ENCODE data around the gene OLFM3. TPM values are rescaled to one million over a fixed set of nuclear protein-coding genes. Genes with fewer than 3 reads are reported as not detected.

OLFM3 gene
- total RNA-seq, 2 experiments from 2014 or later, result not detected

- POLR2A ChIA-PET, result no interaction called here
- intact Hi-C loops (cut with DNase I, micrococcal nuclease), result no loop called here
- H3K36me3 Mint-ChIP-seq (ENCODE audit: low read depth), result no peaks in the 10 kb centered on the region
These were observed 54.1 kb downstream of the OLFM3 start for GRCh38 chr1:101942516-101943193.

GRCh38 chr1:101938681-101939080 lies 58.0 kb downstream of the OLFM3 start:
- no peak overlapping the region for H3K4me3 Mint-ChIP-seq
- no peak overlapping the region for H3K27ac Mint-ChIP-seq
- ChIA-PET CTCF (no interaction called here), POLR2A (no interaction called here)
- no peak for DNase-seq
- ATAC-seq, result no peak
- peaks cover 1% of the 10 kb centered on the region for H3K9me3 Mint-ChIP-seq (ENCODE audit: low read depth)
- no peaks in the 10 kb centered on the region for H3K27me3 Mint-ChIP-seq
- H3K36me3 Mint-ChIP-seq (ENCODE audit: low read depth), result no peaks in the 10 kb centered on the region
- H3K4me1 Mint-ChIP-seq, result no peaks in the 10 kb centered on the region
- intact Hi-C loops (cut with DNase I, micrococcal nuclease), result no loop called here

More at GRCh38 chr1:101942516-101943193, 54.1 kb downstream of the OLFM3 start:
- Mint-ChIP-seq H3K4me3 (no peak overlapping the region), H3K27me3 (no peaks in the 10 kb centered on the region), H3K4me1 (no peaks in the 10 kb centered on the region), H3K27ac (no peak overlapping the region), H3K9me3 (ENCODE audit: low read depth) (no peaks in the 10 kb centered on the region)
- DNase-seq (no peak), ATAC-seq (no peak)
- CTCF ChIA-PET, result no interaction called here

GRCh38 chr1:101929343-101929742 lies 67.4 kb downstream of the OLFM3 start:
- Mint-ChIP-seq H3K4me3 (no peak overlapping the region), H3K36me3 (ENCODE audit: low read depth) (no peaks in the 10 kb centered on the region), H3K27me3 (peaks cover 3% of the 10 kb centered on the region), H3K27ac (no peak overlapping the region), H3K4me1 (no peaks in the 10 kb centered on the region), H3K9me3 (ENCODE audit: low read depth) (peaks cover 2% of the 10 kb centered on the region)
- ChIA-PET POLR2A (no interaction called here), CTCF (no interaction called here)
- DNase-seq (no peak), ATAC-seq (no peak)
- intact Hi-C loops (cut with DNase I, micrococcal nuclease), result no loop called here

GRCh38 chr1:101928829-101929228 lies 67.9 kb downstream of the OLFM3 start:
- Mint-ChIP-seq H3K4me1 (no peaks in the 10 kb centered on the region), H3K27me3 (peaks cover 3% of the 10 kb centered on the region), H3K36me3 (ENCODE audit: low read depth) (no peaks in the 10 kb centered on the region), H3K27ac (no peak overlapping the region), H3K9me3 (ENCODE audit: low read depth) (peaks cover 2% of the 10 kb centered on the region), H3K4me3 (no peak overlapping the region)
- CTCF ChIA-PET, result no interaction called here
- intact Hi-C loops (cut with DNase I, micrococcal nuclease), result no loop called here
- no peak for ATAC-seq
- POLR2A ChIA-PET, result no interaction called here
- no peak for DNase-seq

- H3K4me3 Mint-ChIP-seq, result no peak overlapping the region
- H3K27me3 Mint-ChIP-seq, result peaks cover 3% of the 10 kb centered on the region
- ChIA-PET CTCF (no interaction called here), POLR2A (no interaction called here)
- no peak overlapping the region for H3K27ac Mint-ChIP-seq
- H3K36me3 Mint-ChIP-seq (ENCODE audit: low read depth), result no peaks in the 10 kb centered on the region
- ATAC-seq (no peak), DNase-seq (no peak)
- intact Hi-C loops (cut with DNase I, micrococcal nuclease), result no loop called here
- H3K9me3 Mint-ChIP-seq (ENCODE audit: low read depth), result no peaks in the 10 kb centered on the region
- H3K4me1 Mint-ChIP-seq, result no peaks in the 10 kb centered on the region
These were observed 72.0 kb downstream of the OLFM3 start for GRCh38 chr1:101924700-101925099.

- no peaks in the 10 kb centered on the region for H3K9me3 Mint-ChIP-seq (ENCODE audit: low read depth)
- intact Hi-C loops (cut with DNase I, micrococcal nuclease), result no loop called here
- POLR2A ChIA-PET, result no interaction called here
These were observed 76.1 kb downstream of the OLFM3 start for GRCh38 chr1:101920577-101920976.

GRCh38 chr1:101918277-101918676 lies 78.4 kb downstream of the OLFM3 start:
- no peaks in the 10 kb centered on the region for H3K9me3 Mint-ChIP-seq (ENCODE audit: low read depth)
- intact Hi-C loops (cut with DNase I, micrococcal nuclease), result no loop called here
- no peaks in the 10 kb centered on the region for H3K4me1 Mint-ChIP-seq
- H3K36me3 Mint-ChIP-seq (ENCODE audit: low read depth), result no peaks in the 10 kb centered on the region
- POLR2A ChIA-PET, result no interaction called here
- CTCF ChIA-PET, result no interaction called here
- H3K27ac Mint-ChIP-seq, result no peak overlapping the region
- DNase-seq (no peak), ATAC-seq (no peak)
- H3K4me3 Mint-ChIP-seq, result no peak overlapping the region
- H3K27me3 Mint-ChIP-seq, result no peaks in the 10 kb centered on the region

More at GRCh38 chr1:101920577-101920976, 76.1 kb downstream of the OLFM3 start:
- no peak overlapping the region for H3K27ac Mint-ChIP-seq
- ATAC-seq (no peak), DNase-seq (no peak)
- H3K4me3 Mint-ChIP-seq, result no peak overlapping the region
- CTCF ChIA-PET, result no interaction called here
- no peaks in the 10 kb centered on the region for H3K36me3 Mint-ChIP-seq (ENCODE audit: low read depth)
- peaks cover 3% of the 10 kb centered on the region for H3K27me3 Mint-ChIP-seq
- no peaks in the 10 kb centered on the region for H3K4me1 Mint-ChIP-seq

- DNase-seq, result no peak
- intact Hi-C loops (cut with DNase I, micrococcal nuclease), result no loop called here
- Mint-ChIP-seq H3K36me3 (ENCODE audit: low read depth) (no peaks in the 10 kb centered on the region), H3K9me3 (ENCODE audit: low read depth) (no peaks in the 10 kb centered on the region), H3K4me3 (no peak overlapping the region), H3K4me1 (no peaks in the 10 kb centered on the region), H3K27me3 (no peaks in the 10 kb centered on the region), H3K27ac (no peak overlapping the region)
- CTCF ChIA-PET, result interaction anchor here (1.0 kb wide), 1 partner anchor 11 kb away, joined by 3 read pairs; no protein-coding TSS in a partner anchor
- ATAC-seq, result no peak
- POLR2A ChIA-PET, result no interaction called here
These were observed 81.1 kb downstream of the OLFM3 start for GRCh38 chr1:101915597-101915996.

GRCh38 chr1:101914473-101915242 lies 82.1 kb downstream of the OLFM3 start:
- no peak overlapping the region for H3K27ac Mint-ChIP-seq
- no peaks in the 10 kb centered on the region for H3K4me1 Mint-ChIP-seq

GRCh38 chr1:101911894-101912293 lies 84.8 kb downstream of the OLFM3 start:
- H3K36me3 Mint-ChIP-seq (ENCODE audit: low read depth), result no peaks in the 10 kb centered on the region
- H3K4me1 Mint-ChIP-seq, result no peaks in the 10 kb centered on the region
- CTCF ChIA-PET, result no interaction called here

More at GRCh38 chr1:101914473-101915242, 82.1 kb downstream of the OLFM3 start:
- ATAC-seq, result no peak
- no peak for DNase-seq
- Mint-ChIP-seq H3K4me3 (no peak overlapping the region), H3K27me3 (no peaks in the 10 kb centered on the region), H3K9me3 (ENCODE audit: low read depth) (no peaks in the 10 kb centered on the region), H3K36me3 (ENCODE audit: low read depth) (no peaks in the 10 kb centered on the region)
- intact Hi-C loops (cut with DNase I, micrococcal nuclease), result no loop called here
- ChIA-PET CTCF (interaction anchor here (1.0 kb wide), 1 partner anchor 10 kb away, joined by 3 read pairs; no protein-coding TSS in a partner anchor), POLR2A (no interaction called here)

GRCh38 chr1:101908980-101909379 lies 87.7 kb downstream of the OLFM3 start:
- Mint-ChIP-seq H3K36me3 (ENCODE audit: low read depth) (no peaks in the 10 kb centered on the region), H3K27me3 (no peaks in the 10 kb centered on the region), H3K27ac (no peak overlapping the region), H3K4me1 (no peaks in the 10 kb centered on the region), H3K9me3 (ENCODE audit: low read depth) (no peaks in the 10 kb centered on the region), H3K4me3 (no peak overlapping the region)
- POLR2A ChIA-PET, result no interaction called here
- no peak for DNase-seq
- intact Hi-C loops (cut with DNase I, micrococcal nuclease), result no loop called here
- CTCF ChIA-PET, result no interaction called here
- ATAC-seq, result no peak

More at GRCh38 chr1:101911894-101912293, 84.8 kb downstream of the OLFM3 start:
- ATAC-seq (no peak), DNase-seq (no peak)
- Mint-ChIP-seq H3K27ac (no peak overlapping the region), H3K9me3 (ENCODE audit: low read depth) (no peaks in the 10 kb centered on the region), H3K4me3 (no peak overlapping the region), H3K27me3 (no peaks in the 10 kb centered on the region)
- intact Hi-C loops (cut with DNase I, micrococcal nuclease), result no loop called here
- POLR2A ChIA-PET, result no interaction called here

- intact Hi-C loops (cut with DNase I, micrococcal nuclease), result no loop called here
- ATAC-seq, result no peak
- no peaks in the 10 kb centered on the region for H3K9me3 Mint-ChIP-seq (ENCODE audit: low read depth)
- no peak for DNase-seq
- no peak overlapping the region for H3K27ac Mint-ChIP-seq
- H3K36me3 Mint-ChIP-seq (ENCODE audit: low read depth), result no peaks in the 10 kb centered on the region
- no peaks in the 10 kb centered on the region for H3K27me3 Mint-ChIP-seq
- ChIA-PET CTCF (interaction anchor here (1.5 kb wide), 1 partner anchor 30 kb away, joined by 4 read pairs; no protein-coding TSS in a partner anchor), POLR2A (no interaction called here)
- H3K4me1 Mint-ChIP-seq, result no peaks in the 10 kb centered on the region
- H3K4me3 Mint-ChIP-seq, result no peak overlapping the region
These were observed 89.5 kb downstream of the OLFM3 start for GRCh38 chr1:101907264-101907663.

Measured in activated CD4-positive, alpha-beta T cell treated with anti-CD3 and anti-CD28 coated beads for 36 hours (primary cell).